EH (cell line): ENCODE results near the gene QRICH1.

ENCODE experiments used
- DNase-seq: peaks from one replicate; pipeline ENCODE4 v3.0.0-alpha.2; 2015; ENCODE audit warnings: low read depth

The QRICH1 gene, protein sequence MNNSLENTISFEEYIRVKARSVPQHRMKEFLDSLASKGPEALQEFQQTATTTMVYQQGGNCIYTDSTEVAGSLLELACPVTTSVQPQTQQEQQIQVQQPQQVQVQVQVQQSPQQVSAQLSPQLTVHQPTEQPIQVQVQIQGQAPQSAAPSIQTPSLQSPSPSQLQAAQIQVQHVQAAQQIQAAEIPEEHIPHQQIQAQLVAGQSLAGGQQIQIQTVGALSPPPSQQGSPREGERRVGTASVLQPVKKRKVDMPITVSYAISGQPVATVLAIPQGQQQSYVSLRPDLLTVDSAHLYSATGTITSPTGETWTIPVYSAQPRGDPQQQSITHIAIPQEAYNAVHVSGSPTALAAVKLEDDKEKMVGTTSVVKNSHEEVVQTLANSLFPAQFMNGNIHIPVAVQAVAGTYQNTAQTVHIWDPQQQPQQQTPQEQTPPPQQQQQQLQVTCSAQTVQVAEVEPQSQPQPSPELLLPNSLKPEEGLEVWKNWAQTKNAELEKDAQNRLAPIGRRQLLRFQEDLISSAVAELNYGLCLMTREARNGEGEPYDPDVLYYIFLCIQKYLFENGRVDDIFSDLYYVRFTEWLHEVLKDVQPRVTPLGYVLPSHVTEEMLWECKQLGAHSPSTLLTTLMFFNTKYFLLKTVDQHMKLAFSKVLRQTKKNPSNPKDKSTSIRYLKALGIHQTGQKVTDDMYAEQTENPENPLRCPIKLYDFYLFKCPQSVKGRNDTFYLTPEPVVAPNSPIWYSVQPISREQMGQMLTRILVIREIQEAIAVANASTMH

DNA sequence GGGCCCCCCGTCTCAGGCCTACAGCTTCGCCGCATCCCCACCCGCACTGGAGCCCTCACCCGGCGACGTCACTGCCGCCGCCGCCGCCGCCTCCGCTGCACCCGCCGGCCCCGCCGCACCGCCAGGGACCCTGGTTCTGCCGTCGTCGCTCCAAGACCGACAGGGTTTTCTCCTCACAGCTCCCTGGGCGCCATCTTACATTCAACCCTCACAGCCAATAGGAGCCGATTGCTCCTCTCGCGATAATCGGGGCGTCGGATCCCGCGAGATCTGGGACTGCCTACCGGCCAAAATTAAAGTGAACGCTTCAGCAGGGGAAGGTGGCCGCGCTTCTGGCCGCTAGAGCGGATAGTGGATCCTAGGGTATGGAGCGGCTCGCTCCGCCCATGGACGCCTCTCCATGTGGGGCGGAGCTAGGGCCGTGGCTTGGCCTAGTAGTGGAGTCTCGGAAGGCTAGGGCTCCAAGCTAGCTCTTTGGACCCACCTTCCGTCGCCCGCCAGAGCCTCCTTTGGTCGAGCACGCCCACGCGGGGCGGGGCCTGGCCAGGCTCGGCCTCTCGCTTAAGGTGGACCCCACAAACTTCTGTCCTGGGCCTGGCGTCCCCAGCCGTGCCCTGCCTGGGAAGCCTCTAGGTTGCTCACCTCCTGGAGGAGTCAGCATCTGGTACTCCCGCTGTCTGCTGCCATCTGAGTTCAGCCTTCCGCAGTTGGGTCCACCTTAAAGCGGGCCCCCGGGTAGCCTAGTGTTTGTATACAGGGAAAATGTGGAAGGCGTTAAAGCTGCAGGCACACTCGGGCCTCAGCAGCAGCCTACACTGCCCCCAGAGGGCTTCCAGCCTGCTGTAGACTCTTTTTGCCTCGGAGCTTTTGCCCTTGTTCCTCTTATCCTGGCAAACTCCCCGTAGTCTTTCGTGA lies at the start of gene QRICH1:
TSS of gene QRICH1 (minus strand) at position 219 of the 915 bp plus-strand sequence. CDS start 17,054 bp downstream, outside the sequence.
- peak; percentile 99 for DNase-seq

DNA sequence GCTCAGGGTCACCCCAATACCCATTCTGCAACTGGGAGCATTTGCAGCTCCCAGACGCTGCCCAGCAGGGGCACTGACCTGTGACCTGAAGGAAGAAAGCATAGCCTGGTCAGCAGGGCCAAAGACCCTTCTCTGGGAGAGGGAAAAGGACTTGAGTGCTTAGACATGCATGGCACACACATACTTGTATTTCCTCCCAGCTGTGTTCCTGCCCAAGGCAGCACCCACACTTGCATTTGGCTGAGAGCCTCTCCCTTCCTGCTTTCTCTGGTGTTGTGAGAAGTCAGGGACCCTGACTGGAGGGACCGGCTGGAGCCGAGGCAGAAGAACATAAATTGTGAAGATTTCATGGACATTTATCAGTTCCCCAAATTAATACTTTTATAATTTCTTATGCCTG lies 46.2 kb upstream of the QRICH1 start:
- DNase-seq = no peak

DNA sequence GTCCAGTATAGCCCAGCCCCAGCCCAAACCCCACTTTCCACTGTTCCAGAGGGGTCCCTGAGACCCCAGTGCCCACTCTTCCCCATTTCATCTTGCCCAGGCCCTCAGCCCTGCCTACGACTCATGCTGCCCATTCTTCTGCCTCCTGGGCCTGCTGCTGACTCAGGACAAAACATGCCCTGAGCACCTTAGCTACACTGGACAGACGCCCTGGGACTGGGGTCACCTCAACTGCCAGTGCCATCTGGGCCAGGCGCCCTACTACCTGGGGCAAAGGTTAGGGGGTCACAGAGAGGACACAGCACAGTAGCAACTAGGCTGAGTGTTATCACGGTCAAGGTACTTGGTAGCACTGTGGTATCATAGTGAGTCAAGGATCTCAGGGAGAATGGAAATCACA lies 41.6 kb upstream of the QRICH1 start:
- no peak for DNase-seq

DNA sequence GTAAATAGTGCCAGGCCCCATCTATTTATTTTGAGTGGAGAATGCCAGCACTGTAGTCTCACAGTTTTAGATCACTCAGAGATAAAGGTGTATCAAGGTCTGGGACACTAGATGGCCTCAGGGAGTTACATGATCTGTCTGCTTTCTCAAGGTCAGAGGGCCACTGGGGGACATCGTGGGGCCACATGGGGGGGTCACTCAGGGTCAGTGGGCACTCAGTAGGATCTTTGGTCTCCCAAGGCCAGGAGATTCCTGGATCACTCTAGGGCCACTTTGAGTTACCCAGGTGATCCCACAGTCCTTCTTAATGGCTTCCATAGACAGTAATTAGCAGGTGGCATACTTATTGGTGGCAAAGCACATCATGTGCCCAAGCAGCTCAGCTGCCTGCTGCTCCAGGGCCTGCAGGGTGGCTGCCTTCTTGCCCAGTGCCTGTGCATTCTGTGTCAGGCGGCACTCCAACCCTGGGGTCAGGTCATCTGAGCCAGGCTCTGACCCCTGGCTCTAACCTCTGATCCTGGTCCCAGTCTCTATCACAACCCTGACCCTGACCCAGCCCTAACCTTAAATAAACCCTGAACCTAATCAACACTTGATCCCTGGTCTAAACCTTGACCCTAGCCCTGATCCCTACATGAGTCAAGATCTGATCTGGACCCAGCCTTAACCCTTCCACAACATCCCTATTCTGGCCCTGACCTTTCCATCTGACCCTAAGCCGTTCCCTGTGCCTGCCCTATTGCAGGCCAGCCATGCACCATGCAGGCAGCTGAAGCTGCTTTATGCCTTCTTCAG lies 40.8 kb upstream of the QRICH1 start:
- DNase-seq = peak; percentile 21

DNA sequence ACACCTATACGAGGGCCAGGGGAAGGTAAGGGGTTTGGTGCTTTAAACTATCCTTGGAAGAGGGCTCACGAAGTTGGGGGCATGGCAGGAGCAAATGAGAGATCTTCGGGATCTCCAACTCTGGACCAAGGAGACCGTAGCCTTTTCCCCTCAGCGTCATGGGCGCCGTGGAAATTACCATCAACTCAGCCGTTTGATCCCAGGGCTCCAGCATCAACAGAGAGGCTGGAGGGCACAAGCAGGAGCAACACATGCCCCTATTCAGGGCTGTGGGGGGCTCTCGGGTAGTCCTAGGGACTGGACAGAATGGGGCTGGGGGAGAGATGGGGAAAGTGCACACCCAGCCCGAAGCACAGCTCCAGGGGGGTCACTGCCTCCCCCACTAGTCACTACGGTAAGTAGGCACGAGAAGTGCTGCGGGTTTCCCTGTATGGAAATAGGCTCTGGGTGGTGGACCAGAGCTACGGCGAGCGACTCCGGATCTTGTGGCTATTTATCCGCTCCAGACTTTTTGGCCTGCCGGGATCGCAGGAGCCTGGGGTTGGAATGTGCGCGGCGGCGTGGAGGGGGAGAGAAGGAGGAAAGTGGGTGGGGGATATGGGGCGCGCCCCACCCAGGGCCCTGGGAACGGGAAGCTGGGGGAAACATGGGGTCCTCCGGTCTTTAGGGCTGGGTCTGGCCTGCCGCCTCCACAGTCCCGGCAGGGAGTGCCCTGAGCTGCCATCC lies 39.5 kb upstream of the QRICH1 start:
- peak; percentile 95 for DNase-seq

DNA sequence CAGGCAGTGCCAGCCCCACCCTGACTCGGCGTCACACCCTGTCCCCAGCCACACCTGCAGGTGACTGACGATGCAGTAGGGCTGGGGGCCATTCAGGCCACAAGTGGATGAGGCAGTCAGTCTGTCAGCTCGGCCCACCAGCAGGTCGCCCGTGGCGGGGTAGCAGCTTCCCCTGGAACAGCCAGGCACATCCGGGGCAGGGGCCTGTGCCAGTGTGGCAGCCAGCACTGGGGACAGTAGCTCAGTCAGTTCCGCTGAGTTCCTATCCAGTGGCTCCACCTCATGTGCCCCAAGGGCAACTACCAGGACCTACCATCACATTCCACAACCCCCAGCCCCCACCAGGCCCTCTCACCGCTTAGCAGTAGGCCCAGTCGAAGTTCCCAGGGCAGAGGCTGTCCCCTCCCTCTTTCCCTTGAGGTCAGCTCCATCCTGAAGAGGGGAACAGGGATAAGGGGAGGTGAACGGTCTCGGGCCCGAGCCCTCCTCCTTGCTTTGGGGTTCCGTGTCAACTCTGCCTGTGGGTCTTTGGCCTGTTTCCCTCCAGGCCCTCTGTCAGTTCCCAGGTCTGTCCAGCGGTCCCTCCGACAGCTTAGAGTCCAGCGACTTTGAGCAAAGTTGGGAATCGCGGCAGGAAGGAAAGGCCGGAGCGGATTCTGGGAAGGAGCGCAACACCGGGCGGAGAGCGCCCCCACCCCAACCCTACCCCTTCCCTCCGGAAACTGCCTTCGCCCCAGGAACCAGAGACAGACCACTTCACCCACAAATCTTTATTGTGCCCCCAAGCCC lies 38.8 kb upstream of the QRICH1 start, which contains the start of gene LAMB2:
TSS of gene LAMB2 (minus strand) at position 614 of the 789 bp plus-strand sequence. CDS start at position 431, 183 bp downstream.
- DNase-seq = peak; percentile 94

DNA sequence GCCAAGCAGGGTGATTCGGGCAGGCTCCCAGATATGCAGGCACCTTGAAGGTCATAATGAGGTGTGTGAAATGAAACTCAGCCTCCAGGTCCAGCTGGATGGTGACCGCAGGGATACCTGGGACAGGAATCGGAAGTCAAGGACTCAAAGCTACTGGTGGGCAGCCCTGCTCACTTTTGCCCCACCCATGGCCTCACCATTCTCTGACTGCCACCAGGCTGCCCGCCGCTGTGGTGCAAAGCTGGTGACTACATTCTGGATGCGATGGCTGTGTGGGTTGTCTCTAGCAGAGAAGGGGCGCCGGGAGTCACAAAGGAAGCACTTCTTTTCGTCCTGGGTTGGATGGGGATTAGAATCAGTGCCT lies 38.2 kb upstream of the QRICH1 start:
- no peak for DNase-seq

DNA sequence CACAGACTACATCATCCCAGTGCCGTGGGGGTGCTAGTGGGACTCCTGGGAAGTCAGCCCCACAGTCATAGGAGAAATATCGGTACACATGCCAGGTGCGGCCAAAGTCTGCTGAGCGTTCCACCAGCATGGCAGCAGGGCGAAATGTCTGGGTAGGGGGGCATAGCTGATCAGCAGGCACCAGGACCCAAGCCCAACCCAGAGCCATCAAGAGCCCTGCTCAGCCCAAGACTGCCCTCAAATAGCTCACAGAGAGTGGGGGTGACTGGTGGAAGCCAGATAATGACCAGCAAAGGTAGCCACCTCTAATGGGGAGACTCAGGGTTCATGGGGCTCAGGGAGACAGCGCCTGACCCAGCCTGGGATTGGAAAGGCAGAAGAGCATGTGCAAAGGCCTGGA lies 37.7 kb upstream of the QRICH1 start:
- DNase-seq = no peak

DNA sequence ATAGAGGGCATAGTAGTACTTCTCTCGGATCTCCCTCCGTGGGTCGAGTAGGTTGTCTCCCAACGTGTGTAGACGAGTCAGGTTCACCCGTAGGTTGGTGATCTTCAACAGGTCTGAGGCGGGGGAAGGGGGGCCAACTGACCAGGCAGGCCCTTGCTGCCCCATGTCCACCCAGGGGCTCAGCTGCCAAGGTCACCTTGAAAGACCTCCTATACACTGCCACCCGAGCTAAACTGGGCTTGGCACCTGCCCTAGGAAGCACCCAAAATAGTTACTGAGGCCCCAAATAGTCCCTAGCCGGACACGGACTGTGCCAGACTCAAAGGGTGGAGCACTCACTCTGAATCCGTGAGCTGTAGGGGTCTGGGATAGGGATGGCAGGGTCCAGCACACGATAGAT lies 37.2 kb upstream of the QRICH1 start:
- no peak for DNase-seq

DNA sequence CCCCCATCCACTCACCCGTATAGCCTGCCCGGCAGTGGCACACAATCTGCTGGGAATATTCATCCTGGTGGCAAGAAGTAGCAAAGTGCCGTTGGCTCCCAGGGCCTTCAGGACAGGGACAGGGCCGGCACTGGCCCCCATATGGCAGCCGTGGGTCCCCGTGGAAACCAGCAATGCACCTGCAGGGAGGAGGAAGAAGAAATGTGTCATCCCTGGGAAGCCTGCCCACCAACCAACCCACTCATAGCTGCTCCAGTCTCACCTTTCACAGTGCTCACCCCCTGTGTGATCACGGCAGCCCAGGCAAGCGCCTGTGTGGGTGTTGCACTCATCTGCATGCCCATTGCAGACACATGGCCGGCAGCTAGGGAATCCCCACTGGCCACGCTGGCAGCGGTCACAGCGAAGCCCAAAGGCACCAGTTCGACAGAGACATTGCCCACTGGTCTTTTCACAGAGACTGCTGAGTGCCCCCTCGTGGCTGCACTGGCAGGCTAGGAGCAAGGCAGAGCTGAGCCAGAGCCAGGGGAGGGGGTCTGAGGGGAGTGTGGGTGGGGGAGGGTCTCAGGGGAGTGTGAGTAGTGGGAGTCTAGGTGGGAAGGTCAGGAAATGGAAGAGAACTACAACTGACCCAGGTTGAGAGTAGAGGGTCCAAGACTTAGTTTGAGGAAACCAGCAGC lies 31.3 kb upstream of the QRICH1 start:
- DNase-seq = no peak

DNA sequence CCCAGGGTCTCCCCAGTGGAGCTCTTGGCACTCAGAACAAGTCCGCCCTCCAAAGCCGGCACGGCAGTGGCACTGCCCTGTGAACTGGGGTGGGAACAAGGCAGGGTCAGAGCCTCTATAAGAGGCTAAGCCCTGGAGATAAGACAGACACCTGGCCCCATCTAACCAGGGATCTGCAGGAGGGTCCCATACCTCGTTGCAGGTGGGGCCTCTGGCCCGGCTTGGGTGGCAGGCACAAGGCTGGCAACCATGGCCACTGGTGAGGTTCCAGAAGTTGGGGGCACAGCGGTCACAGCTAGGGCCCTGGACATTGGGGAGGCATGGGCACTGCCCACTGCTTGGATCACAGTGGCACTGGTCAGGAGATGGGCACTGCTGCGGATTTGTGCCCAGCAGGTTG lies 30.3 kb upstream of the QRICH1 start:
- DNase-seq = no peak

DNA sequence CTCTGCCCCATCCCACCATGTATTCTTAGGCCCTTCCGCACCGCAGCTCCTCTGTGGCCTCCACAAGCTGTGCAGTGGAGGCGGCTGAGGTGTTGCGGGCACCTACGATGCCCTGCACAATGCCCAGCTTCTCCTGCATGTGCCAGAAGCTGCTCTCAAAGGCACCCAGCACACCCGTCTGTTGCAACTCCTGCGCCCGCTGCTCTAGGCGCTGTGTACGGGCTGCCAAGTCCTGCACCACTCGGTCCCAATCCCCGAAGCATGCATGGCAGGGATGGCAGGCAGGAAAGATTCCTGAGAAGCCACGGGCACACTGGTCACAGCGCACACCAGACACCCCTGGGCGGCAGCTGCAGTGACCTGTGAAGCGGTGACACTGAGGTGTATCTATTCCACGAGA lies 29.8 kb upstream of the QRICH1 start:
- no peak for DNase-seq

DNA sequence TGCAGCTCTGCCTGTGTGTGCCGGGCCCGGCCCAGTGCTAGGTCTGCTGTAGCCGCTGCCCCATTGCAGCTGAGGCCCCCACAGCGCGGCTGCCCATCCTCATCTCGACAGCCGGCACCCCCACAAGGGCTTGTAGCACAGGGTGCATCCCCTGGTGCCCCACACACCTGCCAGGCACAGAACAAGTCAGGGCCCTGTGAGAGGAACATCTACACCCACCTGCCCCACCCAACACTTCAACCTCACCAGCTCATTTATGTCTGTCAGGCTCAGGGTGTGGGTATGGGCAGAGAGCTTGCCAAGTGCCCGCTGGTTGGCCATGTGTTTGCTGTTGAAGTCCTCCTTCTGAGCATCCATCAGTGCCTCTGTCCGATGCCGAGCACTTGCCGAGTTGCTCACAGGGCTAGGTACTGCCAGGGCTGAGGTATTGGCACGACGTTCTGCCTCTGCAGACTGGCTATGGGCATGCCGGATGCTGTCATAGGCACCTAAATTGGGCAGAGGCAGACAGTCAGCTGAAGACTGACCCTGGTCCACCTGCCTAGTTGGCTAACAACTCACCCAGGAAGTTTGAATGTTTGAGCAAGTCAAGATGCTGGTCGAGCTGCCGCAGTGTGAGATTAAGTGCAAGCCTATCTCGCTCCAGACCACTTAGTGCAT lies 29.1 kb upstream of the QRICH1 start:
- no peak for DNase-seq

DNA sequence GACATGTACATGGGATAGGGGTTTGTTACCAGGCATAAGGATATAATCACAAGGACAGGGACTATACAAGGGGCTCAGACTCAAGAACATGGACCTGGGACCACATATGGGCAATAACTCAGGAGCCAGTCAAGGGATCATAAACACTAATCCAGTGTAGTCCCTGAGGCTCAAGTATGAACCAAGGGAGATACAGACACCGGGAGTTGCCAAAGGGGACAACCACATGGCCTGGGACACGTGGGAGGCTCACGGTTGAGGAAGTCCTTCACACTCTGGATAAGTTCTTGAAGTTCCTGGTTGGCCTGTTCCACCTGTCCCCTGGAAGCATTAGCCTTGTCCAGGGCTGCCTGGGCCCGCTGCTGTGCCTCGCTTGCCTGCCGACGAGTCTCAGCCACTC lies 28.6 kb upstream of the QRICH1 start:
- no peak for DNase-seq

DNA sequence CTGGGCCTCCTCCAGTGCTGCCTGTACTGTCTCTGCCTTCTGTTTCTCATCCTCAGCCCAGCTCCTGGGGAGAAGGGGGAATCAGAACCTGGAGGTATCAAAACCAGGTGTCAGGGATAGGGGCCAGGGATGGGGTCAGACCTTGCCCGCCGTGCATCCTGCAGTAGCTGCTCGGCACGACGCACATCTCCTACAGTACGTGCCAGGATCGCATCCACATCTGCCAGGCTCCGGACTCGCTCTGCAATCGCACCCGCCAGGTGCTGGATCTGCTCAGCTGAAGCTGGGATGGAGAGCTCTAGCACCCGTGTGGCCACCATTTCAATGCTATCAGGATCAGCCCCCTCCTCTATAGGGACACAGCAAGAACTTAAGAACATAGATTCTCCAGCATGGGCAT lies 28.2 kb upstream of the QRICH1 start:
- no peak for DNase-seq

DNA sequence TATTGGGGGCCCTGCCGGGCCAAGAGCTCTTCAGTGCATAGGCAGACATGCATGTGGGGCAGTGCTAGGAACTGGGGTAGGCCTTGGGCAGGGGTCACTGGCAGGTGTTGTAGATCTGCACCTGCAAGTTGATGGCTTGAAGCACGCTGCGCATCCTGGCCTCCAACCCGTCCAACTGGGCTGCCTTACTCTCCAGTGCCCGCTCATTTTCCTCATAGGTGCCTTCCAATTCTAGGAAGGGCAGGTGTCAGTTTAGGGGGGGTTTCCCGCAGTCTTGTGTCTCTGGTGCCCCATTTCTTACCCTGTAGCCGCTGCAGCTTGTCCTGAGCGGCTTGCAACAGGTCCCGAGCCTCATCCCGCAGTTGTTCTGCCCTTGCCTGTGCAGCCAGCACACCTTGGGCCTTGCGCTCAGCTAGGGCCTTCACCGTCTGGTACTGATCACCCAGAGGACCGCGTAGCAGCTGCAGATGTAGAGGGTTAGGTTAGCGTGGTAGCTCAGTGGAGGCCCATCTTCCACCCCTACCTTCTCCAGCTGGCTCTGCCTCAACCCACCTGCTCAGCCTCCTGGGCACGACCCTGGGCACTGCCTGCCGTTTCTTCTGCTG lies 27.4 kb upstream of the QRICH1 start:
- no peak for DNase-seq

DNA sequence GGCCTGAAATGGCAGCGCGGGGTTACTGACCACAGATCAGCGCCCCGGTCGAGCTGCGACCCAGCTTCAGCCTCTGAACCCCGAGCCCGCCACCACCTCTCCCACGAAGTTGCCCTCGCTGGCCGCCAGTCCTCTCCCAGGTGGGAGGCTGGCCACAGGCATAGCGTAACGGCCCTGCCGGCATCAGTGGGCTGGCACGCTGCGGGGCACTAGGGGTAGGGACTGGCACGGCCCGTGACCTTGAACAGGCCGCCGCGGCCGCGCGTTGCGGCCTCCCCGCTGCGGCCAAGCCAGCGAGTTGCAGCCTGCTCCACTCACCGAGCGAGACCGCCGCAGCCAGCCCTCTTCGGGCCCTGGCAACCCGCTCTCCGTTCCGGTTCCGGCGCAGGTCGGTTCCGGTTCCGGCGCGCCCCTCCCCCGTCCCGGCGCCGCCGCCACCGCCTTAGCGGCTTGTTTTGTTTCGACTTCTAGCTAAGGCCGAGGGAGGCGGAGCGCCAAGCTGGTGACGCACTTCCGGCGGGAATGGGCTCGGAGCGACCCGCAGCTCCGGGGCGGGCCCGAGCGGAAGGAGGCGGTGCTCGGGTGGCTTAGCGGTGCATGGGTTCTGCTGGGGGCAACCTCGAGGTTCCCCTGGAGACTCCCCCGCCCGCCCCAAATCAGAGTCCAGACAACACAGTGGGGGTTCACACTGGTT lies 26.7 kb upstream of the QRICH1 start, which contains the start of gene USP19:
TSS of gene USP19 (minus strand) at position 386 of the 694 bp plus-strand sequence. CDS start 1,678 bp downstream, outside the sequence.
- DNase-seq = peak; percentile 92

DNA sequence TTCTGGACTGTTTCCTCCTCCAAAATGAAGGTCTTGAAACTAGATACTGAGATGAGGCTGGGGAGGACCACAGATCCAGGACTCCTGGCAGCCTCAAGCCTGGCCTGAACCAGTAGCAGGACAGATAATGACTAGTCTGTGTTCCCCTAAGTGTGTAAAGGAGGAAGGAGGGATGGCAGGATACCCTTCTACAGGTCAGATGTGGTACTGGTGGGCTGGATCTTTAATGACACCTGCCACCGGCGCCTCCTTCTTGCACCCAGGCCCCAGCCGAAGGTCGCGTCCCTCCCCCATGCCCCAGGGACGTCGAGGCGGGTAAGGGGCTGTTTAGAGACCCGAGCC lies 26.2 kb upstream of the QRICH1 start:
- DNase-seq = no peak
